Activated CD8-positive, alpha-beta memory T cell treated with anti-CD3 and anti-CD28 coated beads for 48 hours (primary cell): ENCODE results near the gene RTP4.
"Not testable (repeated sequence)": the region's sequence is repeated elsewhere in the genome, so short reads cannot be mapped to it uniquely, and the experiment has no call there.

Experiments
- DNase-seq, 3 experiments: peaks; one replicate each; pipeline ENCODE4 v3.0.0-alpha.2; 2020; ENCODE audit warnings: low read depth in 2 of 3, low spot score in 2 of 3

Gene RTP4

DNA sequence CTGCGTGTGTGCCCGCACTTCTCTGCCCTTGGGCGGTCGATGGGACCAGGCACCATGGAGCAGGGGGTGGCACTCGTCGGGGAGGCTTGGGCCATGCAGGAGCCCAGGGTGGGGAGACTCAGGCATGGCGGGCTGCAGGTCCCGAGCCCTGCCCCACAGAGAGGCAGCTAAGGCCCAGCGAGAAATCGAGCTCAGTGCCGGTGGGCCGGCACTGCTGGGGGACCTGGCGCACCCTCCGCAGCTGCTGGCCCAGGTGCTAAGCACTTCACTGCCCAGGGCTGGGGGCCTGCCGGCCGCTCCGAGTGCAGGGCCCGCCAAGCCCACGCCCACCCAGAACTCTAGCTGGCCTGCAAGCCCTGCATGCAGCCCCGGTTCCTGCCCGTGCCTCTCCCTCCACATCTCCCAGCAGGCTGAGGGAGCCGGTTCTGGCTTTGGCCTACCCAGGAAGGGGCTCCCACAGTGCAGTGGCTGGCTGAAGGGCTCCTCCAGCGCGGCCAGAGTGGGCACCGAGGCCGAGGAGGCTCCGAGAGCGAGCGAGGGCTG, 553 bp upstream of the RTP4 start:
- no peak for DNase-seq

DNA sequence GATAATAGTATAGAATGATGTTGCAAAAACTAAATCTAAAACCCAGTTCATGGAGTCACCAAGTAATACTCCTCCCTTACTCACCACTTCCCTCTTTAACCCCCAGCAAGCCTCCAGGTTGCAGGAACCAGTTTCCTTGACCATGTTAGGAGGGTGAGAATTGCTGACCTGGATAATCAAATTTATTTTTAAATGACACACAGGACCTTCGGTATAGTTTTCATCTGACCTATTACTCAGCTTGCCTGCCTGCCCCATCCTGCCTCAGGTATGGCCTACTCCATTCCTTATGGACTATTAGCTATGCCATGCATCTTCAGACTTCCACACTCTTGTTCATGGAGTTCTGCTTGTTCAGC, 883 bp downstream of the RTP4 start:
- DNase-seq = no peak

DNA sequence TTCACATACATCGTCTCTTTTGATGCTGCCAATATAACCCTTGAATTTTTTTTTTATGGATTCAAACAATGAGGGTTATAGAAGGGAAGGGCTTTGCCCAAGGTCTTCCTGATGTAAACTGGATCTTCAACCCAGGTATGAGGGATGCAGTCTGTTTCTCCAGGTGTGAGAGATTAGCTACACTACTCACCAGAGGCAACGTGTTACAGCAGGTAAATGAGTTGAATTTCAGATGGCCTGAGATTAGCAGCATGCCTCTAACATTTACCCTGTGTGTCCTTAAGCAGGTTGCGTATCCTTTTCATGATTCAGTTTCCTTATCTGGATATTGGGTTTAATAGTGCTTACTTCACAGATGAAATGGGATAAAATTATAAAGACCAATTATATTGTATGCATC, 1.9 kb downstream of the RTP4 start:
- DNase-seq = no peak

DNA sequence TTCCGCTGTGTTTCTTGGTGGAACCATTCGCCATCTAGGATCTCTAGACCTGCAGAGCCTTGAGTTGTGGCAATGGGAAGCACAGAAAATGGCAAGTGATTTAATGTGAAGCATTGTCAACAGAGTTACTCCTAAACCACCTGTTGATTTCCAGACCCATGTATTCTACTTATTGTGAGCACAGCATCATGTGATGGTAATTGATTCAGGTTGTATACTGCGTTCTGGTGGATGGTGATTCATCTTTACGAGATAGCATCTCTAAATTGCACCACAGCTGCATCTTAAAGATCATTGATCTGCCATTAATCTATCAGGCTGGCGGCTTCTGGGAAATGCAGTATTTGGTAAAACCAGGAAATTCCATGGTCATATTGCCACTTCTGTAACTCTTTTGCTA, 7.4 kb downstream of the RTP4 start:
- no peak for DNase-seq

DNA sequence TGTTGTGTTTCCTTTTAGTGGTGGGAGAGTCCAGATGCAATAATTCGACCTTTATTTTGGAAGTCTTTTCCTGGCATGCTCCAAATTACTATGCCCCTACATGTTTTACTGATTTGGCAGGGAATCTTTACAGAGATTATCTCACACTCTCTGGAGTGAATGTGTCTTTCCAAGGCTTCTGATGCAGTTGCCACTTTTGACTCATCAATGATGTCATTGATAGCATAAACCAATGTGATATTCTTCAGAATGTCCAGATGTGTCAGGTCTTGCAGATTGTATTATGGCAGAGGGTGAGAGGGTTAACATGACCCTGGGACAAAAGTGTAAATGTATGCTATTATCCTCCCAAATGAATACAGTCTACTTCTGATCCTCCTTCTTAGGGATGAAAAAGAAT, 9.7 kb downstream of the RTP4 start:
- no peak for DNase-seq

DNA sequence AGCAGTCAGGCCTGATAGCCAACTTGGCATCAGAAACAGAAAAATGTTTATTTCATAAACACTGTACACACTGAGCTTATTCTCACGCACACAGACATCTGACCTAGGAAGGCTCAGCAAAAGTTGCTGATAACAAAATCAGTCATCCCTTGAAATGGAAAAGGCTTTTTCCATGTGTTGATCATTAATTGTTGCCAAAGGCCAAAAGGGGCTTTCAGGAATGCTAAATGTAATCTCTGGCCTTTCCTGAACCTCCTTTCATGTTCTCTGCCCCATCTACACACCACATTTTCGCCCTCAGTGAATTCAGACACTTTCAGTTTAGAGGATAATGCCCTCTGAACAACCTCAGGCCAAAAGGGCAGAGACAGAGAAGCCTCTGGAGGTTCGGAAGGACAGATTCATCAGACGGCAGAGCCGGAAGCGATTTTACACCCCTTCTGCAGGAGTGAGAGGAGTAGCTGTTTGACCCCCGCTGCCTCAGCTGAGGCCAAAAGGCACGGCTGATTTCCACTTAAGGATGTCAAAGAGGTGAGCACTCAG, 14.5 kb downstream of the RTP4 start:
- DNase-seq = no peak

DNA sequence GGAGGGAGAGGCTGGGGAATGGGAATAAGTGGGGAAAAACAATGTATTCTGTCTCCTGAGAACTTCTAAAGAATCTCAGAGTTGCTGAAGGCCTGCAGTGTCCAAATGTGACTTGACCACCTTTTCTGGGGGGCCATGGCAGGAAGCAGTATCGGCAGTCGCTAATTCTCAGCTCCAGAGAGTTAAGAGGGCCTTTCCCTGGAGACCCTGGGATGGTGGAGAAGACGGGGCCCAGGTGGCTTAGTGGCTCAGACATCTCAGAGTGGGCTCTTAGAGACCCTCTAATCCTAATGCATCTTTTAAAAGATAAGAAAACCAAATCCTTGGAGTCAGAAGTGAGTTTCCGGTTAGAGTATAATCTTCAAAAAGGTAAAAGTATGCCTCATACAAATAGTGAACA, 15.1 kb downstream of the RTP4 start:
- DNase-seq = no peak

DNA sequence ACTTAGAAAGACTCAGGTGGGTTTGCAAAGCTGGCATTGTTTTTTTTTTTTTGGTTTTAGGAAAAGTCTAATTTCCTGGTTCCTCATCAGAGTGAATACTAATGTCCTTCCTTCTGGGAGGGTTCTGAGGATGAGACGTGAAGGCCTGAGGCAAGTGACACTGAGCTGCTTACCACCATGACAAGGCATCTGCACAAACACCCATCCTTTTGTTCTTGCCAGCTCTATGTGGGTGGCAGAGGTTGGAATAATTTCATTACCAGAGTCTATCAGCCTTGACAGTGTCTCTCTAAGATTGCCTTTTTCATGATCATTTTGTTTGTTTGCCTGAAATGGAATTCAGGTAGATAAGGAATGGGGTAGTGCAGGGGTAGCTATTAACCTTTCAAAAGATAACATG, 17.1 kb downstream of the RTP4 start:
- DNase-seq = no peak

DNA sequence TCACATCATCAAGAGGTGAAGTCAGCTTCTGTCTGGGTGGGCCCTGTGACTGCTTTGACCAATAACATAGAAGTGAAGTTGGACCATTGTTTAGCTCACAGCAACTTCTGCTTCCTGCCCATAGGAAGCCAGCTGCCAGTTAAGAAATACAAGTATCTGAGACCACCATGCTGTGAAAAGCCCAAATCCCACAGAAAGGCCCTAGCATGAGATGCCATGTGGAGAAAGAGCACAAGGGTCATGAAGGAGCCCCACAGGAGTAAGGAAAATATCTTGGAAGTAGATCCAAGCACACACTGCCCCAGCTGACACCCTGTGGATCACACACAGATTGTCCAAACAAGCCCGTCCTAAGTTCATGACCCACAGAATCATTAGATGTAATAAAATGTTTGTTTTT, 28.5 kb downstream of the RTP4 start:
- no peak for DNase-seq

DNA sequence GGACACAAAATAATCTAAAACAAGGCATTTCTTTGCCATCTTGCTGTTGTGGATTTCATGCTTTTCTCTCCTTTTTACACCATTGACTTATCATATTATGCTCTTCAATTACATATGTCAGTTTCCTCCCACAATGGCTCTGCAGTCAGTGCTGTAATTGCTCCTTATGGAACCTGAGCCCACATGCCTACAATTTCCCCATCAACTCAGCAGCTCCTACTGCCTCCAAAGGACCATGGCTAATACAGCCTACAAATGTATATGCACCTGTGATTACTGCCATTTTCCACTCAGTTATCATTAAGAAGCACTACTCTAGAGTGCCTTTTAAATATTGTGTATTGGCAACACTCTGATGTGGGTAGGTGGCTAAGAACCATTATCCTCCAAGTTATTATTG, 30.8 kb downstream of the RTP4 start:
- DNase-seq = no peak

DNA sequence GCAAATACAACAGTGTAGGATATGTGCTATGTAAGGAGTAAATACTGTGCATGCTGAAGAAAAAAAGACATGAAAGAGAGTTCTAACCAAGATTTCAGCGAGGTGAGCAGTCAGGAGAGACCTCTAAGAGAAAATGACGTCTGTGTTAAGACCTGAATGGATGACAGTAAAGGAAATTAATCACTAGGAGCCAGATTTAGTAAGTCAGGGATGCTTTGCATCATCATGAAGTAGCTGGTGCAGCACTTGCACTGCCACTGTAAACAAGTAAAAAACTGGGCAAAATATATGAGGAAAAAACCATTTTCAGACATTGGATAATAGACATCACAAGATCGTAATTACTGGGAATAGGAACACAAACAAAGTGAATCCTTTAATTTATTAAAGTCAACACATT, 32.6 kb downstream of the RTP4 start:
- no peak for DNase-seq

DNA sequence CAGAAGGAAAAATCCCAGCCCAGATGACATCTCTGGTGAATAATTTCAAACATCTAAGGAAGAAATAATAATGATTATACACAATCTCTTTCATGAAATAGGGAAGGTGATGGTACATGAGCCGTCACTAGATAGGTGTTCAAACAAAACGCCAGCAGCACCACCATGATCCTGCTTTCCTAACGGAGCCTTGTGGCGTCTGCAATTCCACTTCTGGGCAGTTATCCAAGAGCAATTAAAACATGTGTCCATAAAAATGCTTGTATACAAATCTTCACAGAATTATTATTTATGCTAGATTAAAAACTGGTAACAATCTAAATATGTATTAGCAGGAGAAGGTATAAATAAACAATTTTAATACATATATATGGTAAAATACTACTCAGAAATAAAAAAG, 33.7 kb downstream of the RTP4 start:
- no peak for DNase-seq

DNA sequence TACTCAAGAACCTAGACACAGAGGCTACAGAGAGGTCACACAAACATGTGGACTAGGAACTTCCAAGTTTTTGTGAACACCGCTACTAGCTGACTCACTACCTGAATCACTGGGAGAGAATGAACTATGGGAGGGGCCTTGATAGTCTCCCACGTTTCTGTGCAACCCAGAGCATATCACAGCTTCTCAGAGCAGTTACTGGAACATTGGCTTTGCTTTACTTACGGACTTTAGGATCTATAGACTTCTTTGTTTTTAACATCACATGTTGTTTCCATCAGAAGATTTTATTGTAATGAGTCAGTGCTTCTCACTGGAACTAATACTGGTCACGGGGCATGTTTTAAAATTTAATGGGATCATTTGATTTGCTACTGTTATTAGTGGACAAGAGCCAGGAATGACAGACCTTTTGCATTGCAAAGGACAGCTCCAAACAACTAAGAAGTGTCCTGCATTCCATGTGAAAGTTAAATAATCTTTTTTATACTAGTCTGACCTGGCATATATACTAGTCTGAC, 35.6 kb downstream of the RTP4 start:
- no peak for DNase-seq

DNA sequence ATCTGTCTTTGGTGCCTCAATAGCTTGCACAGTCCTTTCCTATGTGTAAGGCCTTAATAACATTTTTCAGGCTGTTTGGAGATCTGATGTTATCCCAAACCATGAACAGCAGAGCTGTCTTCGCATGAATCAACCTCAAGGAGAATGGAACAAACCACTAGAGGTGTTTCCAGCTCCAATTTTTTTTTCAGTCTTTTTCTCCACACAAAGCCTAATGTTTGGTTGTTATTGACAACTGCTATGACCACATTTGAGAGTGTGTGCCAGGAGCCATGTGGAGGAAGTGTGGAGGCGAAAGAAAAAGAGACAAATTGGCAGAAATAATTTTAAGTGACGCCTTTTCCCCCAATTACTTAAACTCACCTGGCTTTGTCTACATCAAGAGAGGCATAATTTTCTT, 38.7 kb downstream of the RTP4 start:
- no peak for DNase-seq

DNA sequence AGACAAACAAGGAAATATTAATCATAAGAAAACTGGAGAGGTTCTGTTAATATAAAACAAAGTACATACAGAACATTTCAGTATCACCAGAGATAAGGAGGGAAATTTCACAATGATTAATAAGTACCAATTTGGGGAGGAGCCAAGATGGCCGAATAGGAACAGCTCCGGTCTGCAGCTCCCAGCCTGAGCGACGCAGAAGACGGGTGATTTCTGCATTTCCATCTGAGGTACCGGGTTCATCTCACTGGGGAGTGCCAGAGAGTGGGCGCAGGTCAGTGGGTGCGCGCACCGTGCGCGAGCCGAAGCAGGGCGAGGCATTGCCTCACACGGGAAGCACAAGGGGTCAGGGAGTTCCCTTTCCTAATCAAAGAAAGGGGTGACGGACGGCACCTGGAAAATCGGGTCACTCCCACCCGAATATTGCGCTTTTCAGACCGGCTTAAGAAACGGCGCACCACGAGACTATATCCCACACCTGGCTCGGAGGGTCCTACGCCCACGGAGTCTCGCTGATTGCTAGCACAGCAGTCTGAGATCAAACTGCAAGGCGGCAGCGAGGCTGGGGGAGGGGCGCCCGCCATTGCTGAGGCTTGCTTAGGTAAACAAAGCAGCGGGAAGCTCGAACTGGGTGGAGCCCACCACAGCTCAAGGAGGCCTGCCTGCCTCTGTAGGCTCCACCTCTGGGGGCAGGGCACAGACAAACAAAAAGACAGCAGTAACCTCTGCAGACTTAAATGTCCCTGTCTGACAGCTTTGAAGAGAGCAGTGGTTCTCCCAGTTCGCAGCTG, 44.0 kb downstream of the RTP4 start:
- DNase-seq = not testable (repeated sequence)
